Large intestine (tissue), 3 donors: Measurements from ENCODE around the gene IFIT3. TPM values are rescaled to one million over a fixed set of nuclear protein-coding genes. Genes with fewer than 3 reads are reported as not detected.

Source experiments
- DNase-seq, 2 donors: peaks; one replicate each; pipeline versions ENCODE4 v3.0.0 to v3.0.0-alpha.2; 2013
- H3K27ac ChIP-seq: one replicate; pipeline ENCODE4 v1.5.1; 2013; ENCODE audit warnings: low read length
- H3K27me3 ChIP-seq: 2 replicates; pipeline ENCODE4 v1.6.1; 2013; ENCODE audit warnings: low read length; ENCODE audit not compliant: control insufficient read depth, insufficient read depth
- H3K36me3 ChIP-seq: 2 replicates; pipeline ENCODE4 v1.6.1; 2013; ENCODE audit warnings: low read length; ENCODE audit not compliant: control insufficient read depth, insufficient read depth
- H3K4me1 ChIP-seq: one replicate; pipeline ENCODE4 v1.6.1; 2013; ENCODE audit warnings: low read length; ENCODE audit not compliant: control insufficient read depth, insufficient read depth
- H3K4me3 ChIP-seq: one replicate; pipeline ENCODE4 v1.5.1; 2013; ENCODE audit warnings: low read length
- H3K9me3 ChIP-seq: one replicate; pipeline ENCODE4 v1.6.1; 2013; ENCODE audit warnings: mild to moderate bottlenecking, low read depth, low read length, moderate library complexity; ENCODE audit not compliant: control insufficient read depth
- WGBS: methylation state at CpG from one replicate; pipeline ENCODE4 v1.1.5; 2013; ENCODE audit warnings: low lambda C conversion rate; ENCODE audit not compliant: insufficient coverage; 5-methylcytosine and 5-hydroxymethylcytosine counted together
- polyA plus RNA-seq: library from polyadenylated mRNA; unstranded; fragments of 120-200 nt; gene quantifications from one replicate; pipeline ENCODE4 v1.2.1, GENCODE V29; 2013

Gene IFIT3
- polyA plus RNA-seq, 1 donor, result 24.0 TPM

GRCh38 chr10:89352802-89353201 lies 25.0 kb downstream of the IFIT3 start:
- H3K9me3 ChIP-seq, result peaks cover 5% of the 10 kb centered on the region
- peaks cover 46% of the 10 kb centered on the region for H3K4me1 ChIP-seq
- no CpG with 5 or more reads among the region's 4 CpGs for WGBS
- no peaks in the 10 kb centered on the region for H3K36me3 ChIP-seq
- no peak overlapping the region for H3K4me3 ChIP-seq
- no peaks in the 10 kb centered on the region for H3K27me3 ChIP-seq
- DNase-seq, result no peak
- H3K27ac ChIP-seq, result peak overlapping the region; percentile 95

- Histone ChIP-seq H3K27me3 (no peaks in the 10 kb centered on the region), H3K4me3 (no peak overlapping the region), H3K27ac (no peak overlapping the region), H3K36me3 (no peaks in the 10 kb centered on the region), H3K9me3 (peaks cover 5% of the 10 kb centered on the region), H3K4me1 (peaks cover 24% of the 10 kb centered on the region)
- no peak for DNase-seq
- no CpG with 5 or more reads among the region's 2 CpGs for WGBS
Measured at GRCh38 chr10:89355394-89355931, 27.7 kb downstream of the IFIT3 start.

DNA sequence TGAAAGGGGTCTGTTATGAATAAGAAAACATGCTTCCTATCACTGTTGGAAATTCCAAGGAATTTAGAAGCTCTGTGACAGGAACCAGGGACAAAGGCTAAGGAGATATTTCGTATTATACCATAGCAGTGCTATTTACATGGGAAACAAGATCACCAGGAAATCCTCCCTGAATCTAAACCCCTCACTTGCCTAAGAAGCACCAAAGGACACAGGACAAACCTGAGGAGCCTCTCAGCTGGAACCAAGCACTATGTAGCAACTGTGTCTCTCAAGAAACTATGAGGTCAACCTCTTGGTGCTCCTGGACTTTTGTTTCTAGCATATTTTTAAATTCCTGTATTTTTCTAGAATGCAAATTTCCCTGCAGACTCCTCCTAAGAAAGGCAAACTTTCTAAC lies 29.3 kb downstream of the IFIT3 start:
- peaks cover 17% of the 10 kb centered on the region for H3K4me1 ChIP-seq
- no peak overlapping the region for H3K27ac ChIP-seq
- H3K36me3 ChIP-seq, result no peaks in the 10 kb centered on the region
- no peak overlapping the region for H3K4me3 ChIP-seq
- no peaks in the 10 kb centered on the region for H3K27me3 ChIP-seq
- WGBS, result no CpG with 5 or more reads among the region's 1 CpG
- peaks cover 5% of the 10 kb centered on the region for H3K9me3 ChIP-seq
- no peak for DNase-seq

GRCh38 chr10:89357975-89358374 lies 30.2 kb downstream of the IFIT3 start:
- Histone ChIP-seq H3K9me3 (peaks cover 5% of the 10 kb centered on the region), H3K4me1 (peaks cover 10% of the 10 kb centered on the region), H3K27ac (no peak overlapping the region), H3K36me3 (no peaks in the 10 kb centered on the region), H3K27me3 (no peaks in the 10 kb centered on the region), H3K4me3 (no peak overlapping the region)
- no peak for DNase-seq
- WGBS, result no CpG with 5 or more reads among the region's 2 CpGs

- Histone ChIP-seq H3K36me3 (no peaks in the 10 kb centered on the region), H3K4me3 (no peak overlapping the region), H3K27me3 (no peaks in the 10 kb centered on the region), H3K4me1 (peaks cover 10% of the 10 kb centered on the region), H3K9me3 (no peaks in the 10 kb centered on the region), H3K27ac (no peak overlapping the region)
- peak in 1 of 2 donors; percentile 63 for DNase-seq
Measured at GRCh38 chr10:89360157-89360556, 32.4 kb downstream of the IFIT3 start.

- no peaks in the 10 kb centered on the region for H3K9me3 ChIP-seq
- H3K27me3 ChIP-seq, result no peaks in the 10 kb centered on the region
- no peaks in the 10 kb centered on the region for H3K36me3 ChIP-seq
- DNase-seq, result no peak
- no peak overlapping the region for H3K4me3 ChIP-seq
- H3K27ac ChIP-seq, result no peak overlapping the region
- H3K4me1 ChIP-seq, result peaks cover 18% of the 10 kb centered on the region
Measured at GRCh38 chr10:89362929-89363328, 35.1 kb downstream of the IFIT3 start.

- no CpG with 5 or more reads among the region's 6 CpGs for WGBS
- Histone ChIP-seq H3K4me1 (peaks cover 18% of the 10 kb centered on the region), H3K4me3 (no peak overlapping the region), H3K27me3 (no peaks in the 10 kb centered on the region), H3K9me3 (no peaks in the 10 kb centered on the region), H3K27ac (no peak overlapping the region), H3K36me3 (no peaks in the 10 kb centered on the region)
- no peak for DNase-seq
Measured at GRCh38 chr10:89363729-89364442, 36.1 kb downstream of the IFIT3 start.

DNA sequence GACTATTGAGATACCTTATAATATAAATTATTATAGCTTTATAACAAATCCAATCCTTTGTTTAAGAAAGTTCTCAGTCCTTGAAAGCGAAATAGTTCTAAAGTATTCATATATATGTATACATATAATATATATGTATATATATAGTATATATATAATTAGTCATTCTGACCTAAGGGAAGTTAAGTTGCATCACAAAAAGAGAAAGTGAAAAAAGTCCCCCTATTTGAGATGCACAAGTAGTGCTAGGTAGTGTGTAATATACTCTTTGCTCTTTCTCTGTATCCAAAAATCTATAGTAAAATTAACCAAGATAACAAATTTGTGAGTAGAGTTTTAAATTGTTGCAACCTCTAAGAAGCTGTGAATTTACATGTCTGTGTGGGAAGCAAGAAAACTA lies 36.7 kb downstream of the IFIT3 start:
- no peaks in the 10 kb centered on the region for H3K27me3 ChIP-seq
- H3K4me3 ChIP-seq, result no peak overlapping the region
- DNase-seq, result no peak
- H3K27ac ChIP-seq, result no peak overlapping the region
- WGBS, result no CpG with 5 or more reads among the region's 1 CpG
- no peaks in the 10 kb centered on the region for H3K36me3 ChIP-seq
- H3K9me3 ChIP-seq, result no peaks in the 10 kb centered on the region
- H3K4me1 ChIP-seq, result peaks cover 21% of the 10 kb centered on the region

GRCh38 chr10:89367529-89367928 lies 39.7 kb downstream of the IFIT3 start:
- WGBS, result 72% methylated on average over 2 of the region's 4 CpGs
- Histone ChIP-seq H3K27ac (peak overlapping the region; percentile 47), H3K36me3 (no peaks in the 10 kb centered on the region), H3K27me3 (no peaks in the 10 kb centered on the region), H3K4me1 (peaks cover 18% of the 10 kb centered on the region), H3K4me3 (no peak overlapping the region), H3K9me3 (no peaks in the 10 kb centered on the region)
- DNase-seq, result peak in 1 of 2 donors; percentile 57

- peak overlapping the region; percentile 47 for H3K27ac ChIP-seq
- H3K27me3 ChIP-seq, result no peaks in the 10 kb centered on the region
- no peak for DNase-seq
- no peaks in the 10 kb centered on the region for H3K36me3 ChIP-seq
- H3K4me1 ChIP-seq, result peaks cover 16% of the 10 kb centered on the region
- no peak overlapping the region for H3K4me3 ChIP-seq
- H3K9me3 ChIP-seq, result no peaks in the 10 kb centered on the region
- WGBS, result no CpG with 5 or more reads among the region's 1 CpG
Measured at GRCh38 chr10:89368129-89368528, 40.3 kb downstream of the IFIT3 start.
